HG03097 (cell line): ENCODE data around the gene ORM2.

Source experiments
- ATAC-seq: cut with Tn5 transposase; IDR thresholded peaks from one replicate; pipeline ENCODE4 v1.9.1; 2021; ENCODE audit not compliant: unreplicated experiment, low FRiP score

ORM2 gene

GRCh38 chr9:114291886-114292590, 37.6 kb upstream of the ORM2 start:
- no peak for ATAC-seq

GRCh38 chr9:114294664-114295063, 35.0 kb upstream of the ORM2 start:
- no peak for ATAC-seq

GRCh38 chr9:114296338-114296737, 33.3 kb upstream of the ORM2 start:
- ATAC-seq, result no peak

GRCh38 chr9:114299286-114300152, 30.1 kb upstream of the ORM2 start:
- no peak for ATAC-seq

- ATAC-seq, result no peak
These were observed 29.4 kb upstream of the ORM2 start for GRCh38 chr9:114300153-114300845.

GRCh38 chr9:114300846-114301797, 28.5 kb upstream of the ORM2 start:
- ATAC-seq, result no peak

- ATAC-seq, result no peak
These were observed 27.7 kb upstream of the ORM2 start for GRCh38 chr9:114301798-114302565.

- no peak for ATAC-seq
These were observed 26.9 kb upstream of the ORM2 start for GRCh38 chr9:114302727-114303126.

- no peak for ATAC-seq
These were observed 26.1 kb upstream of the ORM2 start for GRCh38 chr9:114303571-114303970.

- ATAC-seq, result no peak
These were observed 25.7 kb upstream of the ORM2 start for GRCh38 chr9:114303977-114304376.

- no peak for ATAC-seq
These were observed 25.1 kb upstream of the ORM2 start for GRCh38 chr9:114304416-114305188.

- ATAC-seq, result no peak
These were observed 21.8 kb upstream of the ORM2 start for GRCh38 chr9:114307899-114308267.

GRCh38 chr9:114308361-114308950, 21.2 kb upstream of the ORM2 start:
- ATAC-seq, result no peak

- no peak for ATAC-seq
These were observed 20.6 kb upstream of the ORM2 start for GRCh38 chr9:114309096-114309495.

- ATAC-seq, result no peak
These were observed 18.9 kb upstream of the ORM2 start for GRCh38 chr9:114310471-114311450.

- no peak for ATAC-seq
These were observed 17.8 kb upstream of the ORM2 start for GRCh38 chr9:114311571-114312512.
